H9 (cell line): ENCODE results near the gene TTC39A. TPM values are rescaled to one million over a fixed set of nuclear protein-coding genes. Genes with fewer than 3 reads are reported as not detected.

ENCODE experiments used
- DNase-seq: peaks from one replicate; pipeline ENCODE4 v3.0.0-alpha.2; 2017
- H2AFZ ChIP-seq: one replicate; pipeline ENCODE4 v1.6.1; 2013; ENCODE audit warnings: mild to moderate bottlenecking, low read length, control low read depth, moderate library complexity
- H2AK5ac ChIP-seq: 2 replicates; pipeline ENCODE4 v1.6.1; 2013; ENCODE audit warnings: low read length, control low read depth, mixed read lengths; ENCODE audit not compliant: insufficient read length
- H2BK120ac ChIP-seq: one replicate; pipeline ENCODE4 v1.6.1; 2013; ENCODE audit warnings: low read depth, mild to moderate bottlenecking, low read length, control low read depth, inconsistent platforms; ENCODE audit not compliant: poor library complexity, severe bottlenecking
- H2BK12ac ChIP-seq: 2 replicates; pipeline ENCODE4 v1.6.1; 2013; ENCODE audit warnings: low read length, control low read depth, mixed read lengths, low read depth; ENCODE audit not compliant: insufficient read length
- H2BK15ac ChIP-seq: 2 replicates; pipeline ENCODE4 v1.6.1; 2013; ENCODE audit warnings: low read depth, low read length, control low read depth
- H2BK20ac ChIP-seq: one replicate; pipeline ENCODE4 v1.6.1; 2013; ENCODE audit warnings: low read depth, mild to moderate bottlenecking, low read length, control low read depth, inconsistent platforms; ENCODE audit not compliant: poor library complexity, severe bottlenecking
- H2BK5ac ChIP-seq: 2 replicates; pipeline ENCODE4 v1.6.1; 2013; ENCODE audit warnings: low read length, control low read depth, mixed read lengths; ENCODE audit not compliant: insufficient read length
- H3K14ac ChIP-seq: 2 replicates; pipeline ENCODE4 v1.6.1; 2013; ENCODE audit warnings: low read length, control low read depth; ENCODE audit not compliant: insufficient read depth
- H3K18ac ChIP-seq: 2 replicates; pipeline ENCODE4 v1.6.1; 2013; ENCODE audit warnings: low read depth, mild to moderate bottlenecking, mixed read lengths, low read length, control low read depth; ENCODE audit not compliant: insufficient read length
- H3K23ac ChIP-seq: 2 replicates; pipeline ENCODE4 v1.6.1; 2013; ENCODE audit warnings: low read length, control low read depth, mixed read lengths, low read depth; ENCODE audit not compliant: insufficient read length
- H3K23me2 ChIP-seq: 2 replicates; pipeline ENCODE4 v1.6.1; 2013; ENCODE audit warnings: low read depth, mild to moderate bottlenecking, mixed read lengths, low read length, control low read depth; ENCODE audit not compliant: insufficient read length, poor library complexity, severe bottlenecking
- H3K27ac ChIP-seq: 2 replicates; pipeline ENCODE4 v1.5.1; 2013; ENCODE audit warnings: low read length, control low read depth, mixed read lengths, low read depth; ENCODE audit not compliant: insufficient read length
- H3K27me3 ChIP-seq: 2 replicates; pipeline ENCODE4 v1.6.1; 2013; ENCODE audit warnings: low read length, control low read depth, inconsistent platforms; ENCODE audit not compliant: insufficient read depth
- H3K4ac ChIP-seq: 2 replicates; pipeline ENCODE4 v1.6.1; 2013; ENCODE audit warnings: low read depth, mild to moderate bottlenecking, control low read depth, inconsistent platforms, low read length, moderate library complexity
- H3K4me1 ChIP-seq: 2 replicates; pipeline ENCODE4 v1.6.1; 2013; ENCODE audit warnings: low read length, control low read depth, inconsistent platforms; ENCODE audit not compliant: insufficient read depth
- H3K4me2 ChIP-seq: 2 replicates; pipeline ENCODE4 v1.6.1; 2013; ENCODE audit warnings: low read length, control low read depth, mixed read lengths; ENCODE audit not compliant: insufficient read length, insufficient read depth
- H3K56ac ChIP-seq: 2 replicates; pipeline ENCODE4 v1.6.1; 2013; ENCODE audit warnings: low read depth, mild to moderate bottlenecking, mixed read lengths, low read length, control low read depth; ENCODE audit not compliant: insufficient read length
- H3K79me1 ChIP-seq: 2 replicates; pipeline ENCODE4 v1.6.1; 2013; ENCODE audit warnings: low read depth, mild to moderate bottlenecking, moderate library complexity, low read length, control low read depth, inconsistent platforms; ENCODE audit not compliant: insufficient read depth, poor library complexity, severe bottlenecking
- H3K79me2 ChIP-seq: 2 replicates; pipeline ENCODE4 v1.6.1; 2013; ENCODE audit warnings: low read length, control low read depth, inconsistent platforms; ENCODE audit not compliant: insufficient read depth
- H3K9ac ChIP-seq: 2 replicates; pipeline ENCODE4 v1.6.1; 2013; ENCODE audit warnings: low read length, control low read depth, mixed read lengths; ENCODE audit not compliant: insufficient read length; ENCODE audit errors: extremely low read depth
- H3K9me3 ChIP-seq: one replicate; pipeline ENCODE4 v1.6.1; 2013; ENCODE audit warnings: low read depth, low read length, inconsistent platforms; ENCODE audit not compliant: control insufficient read depth
- H3T11ph ChIP-seq: one replicate; pipeline ENCODE4 v1.6.1; 2013; ENCODE audit warnings: mild to moderate bottlenecking, low read length, control low read depth, inconsistent platforms
- H4K20me1 ChIP-seq: one replicate; pipeline ENCODE4 v1.6.1; 2013; ENCODE audit not compliant: control insufficient read depth, insufficient read length, insufficient read depth
- H4K5ac ChIP-seq: 2 replicates; pipeline ENCODE4 v1.6.1; 2013; ENCODE audit warnings: low read depth, mild to moderate bottlenecking, mixed read lengths, low read length, control low read depth; ENCODE audit not compliant: insufficient read length
- H4K8ac ChIP-seq: replicated peaks from 2 replicates; pipeline ENCODE4 v1.6.1; 2013; ENCODE audit warnings: low read length, control low read depth, mixed read lengths, low read depth; ENCODE audit not compliant: insufficient read length
- H4K91ac ChIP-seq: 2 replicates; pipeline ENCODE4 v1.6.1; 2013; ENCODE audit warnings: low read depth, mild to moderate bottlenecking, moderate library complexity, mixed read lengths, low read length, control low read depth; ENCODE audit not compliant: insufficient read length
- H3K27ac Mint-ChIP-seq, 3 experiments: 2 replicates in 2 of 3; 3 replicates in 1 of 3; pipeline ENCODE4 v1.8.0; 2020 to 2021; ENCODE audit warnings: mixed read lengths in 3 of 3, mild to moderate bottlenecking in 1 of 3, moderate library complexity in 1 of 3
- H3K27me3 Mint-ChIP-seq: 2 replicates; pipeline ENCODE4 v1.8.0; 2021; ENCODE audit warnings: low read depth, mild to moderate bottlenecking, moderate library complexity, mixed read lengths
- H3K36me3 Mint-ChIP-seq, 3 experiments: 2 replicates in 2 of 3; 3 replicates in 1 of 3; pipeline ENCODE4 v1.8.0; 2020 to 2021; ENCODE audit warnings: low read depth in 3 of 3, mixed read lengths in 3 of 3; ENCODE audit not compliant: insufficient read depth in 1 of 3
- H3K4me1 Mint-ChIP-seq, 2 experiments: 2 replicates each; pipeline ENCODE4 v1.8.0; 2020; ENCODE audit warnings: mixed read lengths in 2 of 2
- H3K4me3 Mint-ChIP-seq, 2 experiments: 2 replicates in 1 of 2; 3 replicates in 1 of 2; pipeline ENCODE4 v1.8.0; 2020 to 2021; ENCODE audit warnings: mild to moderate bottlenecking in 2 of 2, mixed read lengths in 2 of 2, moderate library complexity in 1 of 2
- H3K9me3 Mint-ChIP-seq, 2 experiments: 2 replicates in 1 of 2; 3 replicates in 1 of 2; pipeline ENCODE4 v1.8.0; 2020; ENCODE audit warnings: mild to moderate bottlenecking in 2 of 2, mixed read lengths in 2 of 2, moderate library complexity in 1 of 2
- WGBS: extraction: QIAGEN DNeasy Blood & Tissue Kit; methylation state at CpG from one replicate; pipeline ENCODE4 v1.1.7; 2013; ENCODE audit warnings: missing lambda C conversion rate, low lambda C conversion rate, mixed read lengths; ENCODE audit not compliant: insufficient read length; ENCODE audit errors: extremely low coverage; 5-methylcytosine and 5-hydroxymethylcytosine counted together
- total RNA-seq: library from RNA; stranded (reverse); gene quantifications from 2 replicates; pipeline ENCODE4 v1.2.1, GENCODE V29; 2021
- TF ChIP-seq, protein P1 (sequence below): fragments of 200-600 bp; sonication (generic); conservative IDR thresholded peaks from 3 replicates; pipeline ENCODE4 v1.8.0; 2021; ENCODE audit warnings: antibody characterized with exemption, mild to moderate bottlenecking

Gene TTC39A
- total RNA-seq, 1 experiment from 2014 or later: 7.7 TPM

DNA sequence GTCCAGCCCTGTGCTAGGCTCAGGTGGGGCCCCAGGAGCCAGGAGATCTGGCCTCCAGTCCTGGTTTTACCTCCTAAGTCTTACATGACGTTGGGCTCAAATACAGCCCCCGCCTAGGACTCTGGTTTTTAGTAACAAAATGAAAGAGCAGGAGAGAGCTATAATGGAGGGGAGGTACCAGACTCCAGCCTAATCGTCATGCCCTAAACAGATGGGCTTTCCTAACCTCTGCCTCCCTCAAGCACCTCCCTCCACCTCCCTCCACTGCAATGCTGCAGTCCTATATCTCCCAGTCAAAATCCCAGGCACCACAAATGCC, 28.6 kb downstream of the TTC39A start:
- Histone ChIP-seq H2BK15ac (no peak overlapping the region), H4K8ac (no peak overlapping the region), H4K5ac (no peak overlapping the region), H2BK20ac (no peak overlapping the region), H3K14ac (no peak overlapping the region), H3K4me1 (no peaks in the 10 kb centered on the region), H2BK12ac (no peak overlapping the region), H3K4me2 (no peak overlapping the region), H3T11ph (no peak overlapping the region), H3K9ac (no peak overlapping the region), H2BK5ac (no peak overlapping the region), H2AK5ac (no peak overlapping the region), H4K91ac (no peak overlapping the region), H3K27ac (no peak overlapping the region), H3K23me2 (no peaks in the 10 kb centered on the region), H3K27me3 (no peaks in the 10 kb centered on the region), H3K23ac (no peak overlapping the region), H2AFZ (no peak overlapping the region), H3K79me2 (no peaks in the 10 kb centered on the region), H2BK120ac (no peak overlapping the region), H4K20me1 (no peaks in the 10 kb centered on the region), H3K9me3 (no peaks in the 10 kb centered on the region), H3K18ac (no peak overlapping the region), H3K79me1 (no peaks in the 10 kb centered on the region), H3K4ac (no peak overlapping the region), H3K56ac (no peak overlapping the region)
- no peak for DNase-seq
- no peak overlapping the region; a peak in 1 of 5 replicates for H3K4me3 Mint-ChIP-seq
- WGBS: no CpG with 5 or more reads among the region's 3 CpGs
- H3K4me1 Mint-ChIP-seq: peaks cover 3 to 16% of the 10 kb centered on the region in 2 experiments; a peak in 2 of 4 replicates
- peaks cover 5% of the 10 kb centered on the region for H3K27me3 Mint-ChIP-seq
- no peaks in the 10 kb centered on the region; a peak in 1 of 7 replicates for H3K36me3 Mint-ChIP-seq
- H3K27ac Mint-ChIP-seq: no peak overlapping the region
- H3K9me3 Mint-ChIP-seq: no peaks in the 10 kb centered on the region; a peak in 2 of 5 replicates
- TF ChIP-seq, protein P1, sequence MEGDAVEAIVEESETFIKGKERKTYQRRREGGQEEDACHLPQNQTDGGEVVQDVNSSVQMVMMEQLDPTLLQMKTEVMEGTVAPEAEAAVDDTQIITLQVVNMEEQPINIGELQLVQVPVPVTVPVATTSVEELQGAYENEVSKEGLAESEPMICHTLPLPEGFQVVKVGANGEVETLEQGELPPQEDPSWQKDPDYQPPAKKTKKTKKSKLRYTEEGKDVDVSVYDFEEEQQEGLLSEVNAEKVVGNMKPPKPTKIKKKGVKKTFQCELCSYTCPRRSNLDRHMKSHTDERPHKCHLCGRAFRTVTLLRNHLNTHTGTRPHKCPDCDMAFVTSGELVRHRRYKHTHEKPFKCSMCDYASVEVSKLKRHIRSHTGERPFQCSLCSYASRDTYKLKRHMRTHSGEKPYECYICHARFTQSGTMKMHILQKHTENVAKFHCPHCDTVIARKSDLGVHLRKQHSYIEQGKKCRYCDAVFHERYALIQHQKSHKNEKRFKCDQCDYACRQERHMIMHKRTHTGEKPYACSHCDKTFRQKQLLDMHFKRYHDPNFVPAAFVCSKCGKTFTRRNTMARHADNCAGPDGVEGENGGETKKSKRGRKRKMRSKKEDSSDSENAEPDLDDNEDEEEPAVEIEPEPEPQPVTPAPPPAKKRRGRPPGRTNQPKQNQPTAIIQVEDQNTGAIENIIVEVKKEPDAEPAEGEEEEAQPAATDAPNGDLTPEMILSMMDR: no peak
